ENCODE data around the gene SMG6. TPM values are rescaled to one million over a fixed set of nuclear protein-coding genes. Genes with fewer than 3 reads are reported as not detected.

Gene SMG6
- total and polyA plus RNA-seq, 2 of the 13 experiments (the other 11 are each of a cell fraction or from before 2014, with no cell fraction given), result 4.6 to 14.6 TPM

DNA sequence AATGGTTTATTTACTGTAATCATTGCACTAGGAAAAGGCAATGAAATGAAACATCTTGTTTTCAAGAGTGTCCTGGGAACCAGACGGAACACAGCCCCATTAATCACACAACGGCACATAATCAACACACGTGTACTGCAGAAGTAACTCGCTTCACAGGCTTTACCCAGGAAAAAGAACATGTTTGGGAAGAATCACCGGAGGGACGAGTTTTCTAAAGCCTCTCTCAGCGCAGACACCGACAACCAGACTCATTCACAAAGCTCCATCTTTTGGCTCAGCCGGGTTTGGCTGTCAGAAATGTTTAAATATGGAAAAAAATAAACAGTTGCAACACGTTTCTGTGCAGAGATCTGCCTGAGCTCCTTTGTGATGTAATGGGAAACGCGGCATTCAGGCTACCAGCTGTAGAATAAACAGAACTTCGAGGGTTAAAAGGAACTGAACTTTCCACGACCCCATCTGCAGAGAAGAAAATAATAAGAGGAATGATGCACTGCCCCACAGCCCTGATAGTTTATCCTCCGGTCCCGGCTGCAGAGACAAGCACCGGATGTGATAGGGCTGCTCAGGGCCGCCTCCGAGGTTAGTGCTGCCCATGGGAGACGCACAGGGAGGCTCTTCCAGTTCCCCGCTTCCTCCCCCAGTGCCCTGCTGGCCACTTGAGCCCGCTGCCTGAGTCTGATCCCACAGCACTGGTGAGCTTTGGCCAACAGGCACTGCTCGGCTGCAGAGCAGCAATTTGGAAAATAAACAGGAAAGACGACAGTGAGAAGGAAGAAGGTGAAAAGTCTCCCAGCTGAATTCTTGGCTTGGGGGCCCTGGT is 128.9 kb downstream of the SMG6 start (continued):
- TF ChIP-seq ZNF607 (CRISPR knock-in tag; IDR thresholded peaks at IDR 0.05; ENCODE audit: borderline replicate concordance) (no peak), FOXO1 (CRISPR knock-in tag; IDR thresholded peaks at IDR 0.05) (peak; percentile 71; the same call in 1 of the 2 replicates), GFI1 (CRISPR knock-in tag; IDR thresholded peaks at IDR 0.05; ENCODE audit: borderline replicate concordance) (no peak), ZNF160 (CRISPR knock-in tag; IDR thresholded peaks at IDR 0.05) (no peak), ETV6 (CRISPR knock-in tag; conservative IDR thresholded peaks at IDR 0.05) (no peak), IRF2 (CRISPR knock-in tag; IDR thresholded peaks at IDR 0.05) (peak; percentile 59; the same call in 1 of the 2 replicates)
- TF ChIP-seq, protein P1, sequence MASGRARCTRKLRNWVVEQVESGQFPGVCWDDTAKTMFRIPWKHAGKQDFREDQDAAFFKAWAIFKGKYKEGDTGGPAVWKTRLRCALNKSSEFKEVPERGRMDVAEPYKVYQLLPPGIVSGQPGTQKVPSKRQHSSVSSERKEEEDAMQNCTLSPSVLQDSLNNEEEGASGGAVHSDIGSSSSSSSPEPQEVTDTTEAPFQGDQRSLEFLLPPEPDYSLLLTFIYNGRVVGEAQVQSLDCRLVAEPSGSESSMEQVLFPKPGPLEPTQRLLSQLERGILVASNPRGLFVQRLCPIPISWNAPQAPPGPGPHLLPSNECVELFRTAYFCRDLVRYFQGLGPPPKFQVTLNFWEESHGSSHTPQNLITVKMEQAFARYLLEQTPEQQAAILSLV (CRISPR knock-in tag; IDR thresholded peaks at IDR 0.05; ENCODE audit: borderline replicate concordance), result no peak
- TF ChIP-seq, protein P2, sequence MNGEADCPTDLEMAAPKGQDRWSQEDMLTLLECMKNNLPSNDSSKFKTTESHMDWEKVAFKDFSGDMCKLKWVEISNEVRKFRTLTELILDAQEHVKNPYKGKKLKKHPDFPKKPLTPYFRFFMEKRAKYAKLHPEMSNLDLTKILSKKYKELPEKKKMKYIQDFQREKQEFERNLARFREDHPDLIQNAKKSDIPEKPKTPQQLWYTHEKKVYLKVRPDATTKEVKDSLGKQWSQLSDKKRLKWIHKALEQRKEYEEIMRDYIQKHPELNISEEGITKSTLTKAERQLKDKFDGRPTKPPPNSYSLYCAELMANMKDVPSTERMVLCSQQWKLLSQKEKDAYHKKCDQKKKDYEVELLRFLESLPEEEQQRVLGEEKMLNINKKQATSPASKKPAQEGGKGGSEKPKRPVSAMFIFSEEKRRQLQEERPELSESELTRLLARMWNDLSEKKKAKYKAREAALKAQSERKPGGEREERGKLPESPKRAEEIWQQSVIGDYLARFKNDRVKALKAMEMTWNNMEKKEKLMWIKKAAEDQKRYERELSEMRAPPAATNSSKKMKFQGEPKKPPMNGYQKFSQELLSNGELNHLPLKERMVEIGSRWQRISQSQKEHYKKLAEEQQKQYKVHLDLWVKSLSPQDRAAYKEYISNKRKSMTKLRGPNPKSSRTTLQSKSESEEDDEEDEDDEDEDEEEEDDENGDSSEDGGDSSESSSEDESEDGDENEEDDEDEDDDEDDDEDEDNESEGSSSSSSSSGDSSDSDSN (CRISPR knock-in tag; IDR thresholded peaks at IDR 0.05), result peak; percentile 61
- TF ChIP-seq, protein P3, sequence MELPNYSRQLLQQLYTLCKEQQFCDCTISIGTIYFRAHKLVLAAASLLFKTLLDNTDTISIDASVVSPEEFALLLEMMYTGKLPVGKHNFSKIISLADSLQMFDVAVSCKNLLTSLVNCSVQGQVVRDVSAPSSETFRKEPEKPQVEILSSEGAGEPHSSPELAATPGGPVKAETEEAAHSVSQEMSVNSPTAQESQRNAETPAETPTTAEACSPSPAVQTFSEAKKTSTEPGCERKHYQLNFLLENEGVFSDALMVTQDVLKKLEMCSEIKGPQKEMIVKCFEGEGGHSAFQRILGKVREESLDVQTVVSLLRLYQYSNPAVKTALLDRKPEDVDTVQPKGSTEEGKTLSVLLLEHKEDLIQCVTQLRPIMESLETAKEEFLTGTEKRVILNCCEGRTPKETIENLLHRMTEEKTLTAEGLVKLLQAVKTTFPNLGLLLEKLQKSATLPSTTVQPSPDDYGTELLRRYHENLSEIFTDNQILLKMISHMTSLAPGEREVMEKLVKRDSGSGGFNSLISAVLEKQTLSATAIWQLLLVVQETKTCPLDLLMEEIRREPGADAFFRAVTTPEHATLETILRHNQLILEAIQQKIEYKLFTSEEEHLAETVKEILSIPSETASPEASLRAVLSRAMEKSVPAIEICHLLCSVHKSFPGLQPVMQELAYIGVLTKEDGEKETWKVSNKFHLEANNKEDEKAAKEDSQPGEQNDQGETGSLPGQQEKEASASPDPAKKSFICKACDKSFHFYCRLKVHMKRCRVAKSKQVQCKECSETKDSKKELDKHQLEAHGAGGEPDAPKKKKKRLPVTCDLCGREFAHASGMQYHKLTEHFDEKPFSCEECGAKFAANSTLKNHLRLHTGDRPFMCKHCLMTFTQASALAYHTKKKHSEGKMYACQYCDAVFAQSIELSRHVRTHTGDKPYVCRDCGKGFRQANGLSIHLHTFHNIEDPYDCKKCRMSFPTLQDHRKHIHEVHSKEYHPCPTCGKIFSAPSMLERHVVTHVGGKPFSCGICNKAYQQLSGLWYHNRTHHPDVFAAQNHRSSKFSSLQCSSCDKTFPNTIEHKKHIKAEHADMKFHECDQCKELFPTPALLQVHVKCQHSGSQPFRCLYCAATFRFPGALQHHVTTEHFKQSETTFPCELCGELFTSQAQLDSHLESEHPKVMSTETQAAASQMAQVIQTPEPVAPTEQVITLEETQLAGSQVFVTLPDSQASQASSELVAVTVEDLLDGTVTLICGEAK (IDR thresholded peaks at IDR 0.05), result no peak
- TF ChIP-seq, protein P3 (CRISPR knock-in tag; IDR thresholded peaks at IDR 0.05), result 0 out of 2 replicates have a peak, but pooled peaks have one; percentile 26
- TF ChIP-seq, protein P4, sequence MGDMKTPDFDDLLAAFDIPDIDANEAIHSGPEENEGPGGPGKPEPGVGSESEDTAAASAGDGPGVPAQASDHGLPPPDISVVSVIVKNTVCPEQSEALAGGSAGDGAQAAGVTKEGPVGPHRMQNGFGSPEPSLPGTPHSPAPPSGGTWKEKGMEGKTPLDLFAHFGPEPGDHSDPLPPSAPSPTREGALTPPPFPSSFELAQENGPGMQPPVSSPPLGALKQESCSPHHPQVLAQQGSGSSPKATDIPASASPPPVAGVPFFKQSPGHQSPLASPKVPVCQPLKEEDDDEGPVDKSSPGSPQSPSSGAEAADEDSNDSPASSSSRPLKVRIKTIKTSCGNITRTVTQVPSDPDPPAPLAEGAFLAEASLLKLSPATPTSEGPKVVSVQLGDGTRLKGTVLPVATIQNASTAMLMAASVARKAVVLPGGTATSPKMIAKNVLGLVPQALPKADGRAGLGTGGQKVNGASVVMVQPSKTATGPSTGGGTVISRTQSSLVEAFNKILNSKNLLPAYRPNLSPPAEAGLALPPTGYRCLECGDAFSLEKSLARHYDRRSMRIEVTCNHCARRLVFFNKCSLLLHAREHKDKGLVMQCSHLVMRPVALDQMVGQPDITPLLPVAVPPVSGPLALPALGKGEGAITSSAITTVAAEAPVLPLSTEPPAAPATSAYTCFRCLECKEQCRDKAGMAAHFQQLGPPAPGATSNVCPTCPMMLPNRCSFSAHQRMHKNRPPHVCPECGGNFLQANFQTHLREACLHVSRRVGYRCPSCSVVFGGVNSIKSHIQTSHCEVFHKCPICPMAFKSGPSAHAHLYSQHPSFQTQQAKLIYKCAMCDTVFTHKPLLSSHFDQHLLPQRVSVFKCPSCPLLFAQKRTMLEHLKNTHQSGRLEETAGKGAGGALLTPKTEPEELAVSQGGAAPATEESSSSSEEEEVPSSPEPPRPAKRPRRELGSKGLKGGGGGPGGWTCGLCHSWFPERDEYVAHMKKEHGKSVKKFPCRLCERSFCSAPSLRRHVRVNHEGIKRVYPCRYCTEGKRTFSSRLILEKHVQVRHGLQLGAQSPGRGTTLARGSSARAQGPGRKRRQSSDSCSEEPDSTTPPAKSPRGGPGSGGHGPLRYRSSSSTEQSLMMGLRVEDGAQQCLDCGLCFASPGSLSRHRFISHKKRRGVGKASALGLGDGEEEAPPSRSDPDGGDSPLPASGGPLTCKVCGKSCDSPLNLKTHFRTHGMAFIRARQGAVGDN (CRISPR knock-in tag; IDR thresholded peaks at IDR 0.05), result peak; percentile 85

All from HepG2 (cell line).